Neural progenitor cell (in vitro differentiated cells): ENCODE data around the gene THSD4. TPM values are rescaled to one million over a fixed set of nuclear protein-coding genes. Genes with fewer than 3 reads are reported as not detected.

Source experiments
- DNase-seq: peaks from one replicate; pipeline ENCODE4 v3.0.0-alpha.2; 2016; ENCODE audit warnings: low spot score
- H2AFZ ChIP-seq: fragments of 200-600 bp; sonication (generic); replicated peaks from 2 replicates; pipeline ENCODE4 v1.6.1; 2016; ENCODE audit warnings: antibody characterized with exemption
- H3F3A ChIP-seq: fragments of 200-600 bp; sonication (generic); 2 replicates; pipeline ENCODE4 v1.6.1; 2016; ENCODE audit warnings: antibody characterized with exemption, low read depth
- H3K27ac ChIP-seq: fragments of 200-600 bp; sonication (generic); 2 replicates; pipeline ENCODE4 v1.5.1; 2016; ENCODE audit warnings: mild to moderate bottlenecking
- H3K27me3 ChIP-seq: fragments of 200-600 bp; sonication (generic); 2 replicates; pipeline ENCODE4 v1.6.1; 2016; ENCODE audit warnings: mild to moderate bottlenecking, moderate library complexity
- H3K36me3 ChIP-seq: fragments of 200-600 bp; sonication (generic); 2 replicates; pipeline ENCODE4 v1.5.1; 2016
- H3K4me1 ChIP-seq: fragments of 200-600 bp; sonication (generic); 2 replicates; pipeline ENCODE4 v1.6.1; 2016; ENCODE audit warnings: mixed run types
- H3K4me2 ChIP-seq: fragments of 200-600 bp; sonication (generic); 2 replicates; pipeline ENCODE4 v1.6.1; 2016
- H3K4me3 ChIP-seq: fragments of 200-600 bp; sonication (generic); 2 replicates; pipeline ENCODE4 v1.5.1; 2016
- H3K79me2 ChIP-seq: fragments of 200-600 bp; sonication (generic); 2 replicates; pipeline ENCODE4 v1.6.1; 2016; ENCODE audit warnings: low read depth
- H3K9ac ChIP-seq: fragments of 200-600 bp; sonication (generic); 2 replicates; pipeline ENCODE4 v1.6.1; 2016
- H3K9me3 ChIP-seq: fragments of 200-600 bp; sonication (generic); 2 replicates; pipeline ENCODE4 v1.5.1; 2016; ENCODE audit warnings: low read depth
- H4K20me1 ChIP-seq: fragments of 200-600 bp; sonication (generic); 2 replicates; pipeline ENCODE4 v1.6.1; 2016; ENCODE audit warnings: low read depth
- H3K27ac Mint-ChIP-seq: 3 replicates; pipeline ENCODE4 v1.8.0; 2021; ENCODE audit warnings: mixed read lengths
- H3K27me3 Mint-ChIP-seq: 2 replicates; pipeline ENCODE4 v1.8.0; 2022; ENCODE audit warnings: low read depth, mild to moderate bottlenecking, inconsistent platforms, moderate library complexity, mixed read lengths; ENCODE audit not compliant: insufficient read depth
- H3K36me3 Mint-ChIP-seq: 3 replicates; pipeline ENCODE4 v1.8.0; 2021; ENCODE audit warnings: mixed read lengths
- H3K4me1 Mint-ChIP-seq: 3 replicates; pipeline ENCODE4 v1.8.0; 2021; ENCODE audit warnings: mixed read lengths
- H3K4me3 Mint-ChIP-seq: 3 replicates; pipeline ENCODE4 v1.8.0; 2021; ENCODE audit warnings: mild to moderate bottlenecking, moderate library complexity, mixed read lengths
- H3K9me3 Mint-ChIP-seq: 3 replicates; pipeline ENCODE4 v1.8.0; 2020; ENCODE audit warnings: mixed read lengths
- CTCF ChIP-seq: fragments of 200-600 bp; sonication (generic); IDR thresholded peaks from 2 replicates; pipeline ENCODE4 v1.5.1; 2017; ENCODE audit warnings: antibody characterized with exemption, mild to moderate bottlenecking
- EZH2 ChIP-seq: fragments of 200-600 bp; sonication (generic); IDR thresholded peaks from 2 replicates; pipeline ENCODE4 v1.6.1; 2017; ENCODE audit warnings: antibody characterized with exemption, mild to moderate bottlenecking, moderate library complexity
- EZH2phosphoT487 ChIP-seq: fragments of 200-600 bp; sonication (generic); IDR thresholded peaks from 2 replicates; pipeline ENCODE4 v1.6.1; 2017; ENCODE audit warnings: antibody characterized with exemption
- total RNA-seq: library from RNA; depleted of rRNA; stranded (reverse); fragments of >200 nt; gene quantifications from 2 replicates; pipeline ENCODE4 v1.2.3, GENCODE V29; 2015; ENCODE audit warnings: low replicate concordance

The THSD4 gene
- total RNA-seq, 1 donor from 2014 or later = 2.4 TPM

GRCh38 chr15:71413419-71413818 is 298.1 kb downstream of the THSD4 start:
- H3K4me3 ChIP-seq = no peak overlapping the region
- no peak overlapping the region for H3K9ac ChIP-seq
- no peaks in the 10 kb centered on the region for H3K27me3 Mint-ChIP-seq
- no peak overlapping the region for H3K27ac ChIP-seq
- no peak overlapping the region for H2AFZ ChIP-seq
- H3K27ac Mint-ChIP-seq = no peak overlapping the region
- TF ChIP-seq CTCF (no peak), EZH2 (no peak), EZH2phosphoT487 (no peak)
- H3K9me3 Mint-ChIP-seq = peaks cover 3% of the 10 kb centered on the region
- no peaks in the 10 kb centered on the region for H3K4me1 ChIP-seq
- H3K27me3 ChIP-seq = no peaks in the 10 kb centered on the region
- no peak overlapping the region for H3K4me3 Mint-ChIP-seq
- H3K9me3 ChIP-seq = no peaks in the 10 kb centered on the region
- H3K36me3 ChIP-seq = no peaks in the 10 kb centered on the region
- no peaks in the 10 kb centered on the region for H3K79me2 ChIP-seq
- peaks cover 5% of the 10 kb centered on the region for H3K4me1 Mint-ChIP-seq
- no peaks in the 10 kb centered on the region for H3F3A ChIP-seq
- no peak overlapping the region for H3K4me2 ChIP-seq
- no peaks in the 10 kb centered on the region for H3K36me3 Mint-ChIP-seq
- no peaks in the 10 kb centered on the region for H4K20me1 ChIP-seq
- DNase-seq = no peak

- H3K27me3 ChIP-seq = no peaks in the 10 kb centered on the region
- no peaks in the 10 kb centered on the region for H3K36me3 ChIP-seq
- Mint-ChIP-seq H3K27ac (no peak overlapping the region), H3K4me1 (peaks cover 5% of the 10 kb centered on the region), H3K36me3 (no peaks in the 10 kb centered on the region), H3K9me3 (peaks cover 3% of the 10 kb centered on the region), H3K27me3 (peaks cover 3% of the 10 kb centered on the region), H3K4me3 (no peak overlapping the region)
- H3K79me2 ChIP-seq = no peaks in the 10 kb centered on the region
- TF ChIP-seq CTCF (no peak), EZH2phosphoT487 (no peak), EZH2 (no peak)
- no peak overlapping the region for H3K9ac ChIP-seq
- no peaks in the 10 kb centered on the region for H4K20me1 ChIP-seq
- no peak overlapping the region for H3K4me2 ChIP-seq
- H3K27ac ChIP-seq = no peak overlapping the region
- H3K4me1 ChIP-seq = no peaks in the 10 kb centered on the region
- H3K4me3 ChIP-seq = no peak overlapping the region
- H3K9me3 ChIP-seq = no peaks in the 10 kb centered on the region
- DNase-seq = no peak
- H3F3A ChIP-seq = no peaks in the 10 kb centered on the region
- no peak overlapping the region for H2AFZ ChIP-seq
Measured at GRCh38 chr15:71414853-71415252, 299.6 kb downstream of the THSD4 start.

GRCh38 chr15:71422530-71423259 is 307.4 kb downstream of the THSD4 start:
- Mint-ChIP-seq H3K27ac (no peak overlapping the region), H3K9me3 (no peaks in the 10 kb centered on the region), H3K36me3 (no peaks in the 10 kb centered on the region), H3K4me1 (no peaks in the 10 kb centered on the region), H3K27me3 (peaks cover 4% of the 10 kb centered on the region), H3K4me3 (no peak overlapping the region)
- H4K20me1 ChIP-seq = no peaks in the 10 kb centered on the region
- H3K36me3 ChIP-seq = no peaks in the 10 kb centered on the region
- DNase-seq = no peak
- no peak overlapping the region for H3K9ac ChIP-seq
- no peak overlapping the region for H2AFZ ChIP-seq
- no peaks in the 10 kb centered on the region for H3K9me3 ChIP-seq
- H3K79me2 ChIP-seq = no peaks in the 10 kb centered on the region
- no peak overlapping the region for H3K27ac ChIP-seq
- no peaks in the 10 kb centered on the region for H3K4me1 ChIP-seq
- no peak overlapping the region for H3K4me3 ChIP-seq
- TF ChIP-seq EZH2 (no peak), CTCF (no peak), EZH2phosphoT487 (no peak)
- H3K27me3 ChIP-seq = no peaks in the 10 kb centered on the region
- no peaks in the 10 kb centered on the region for H3F3A ChIP-seq
- no peak overlapping the region for H3K4me2 ChIP-seq
